Measurements from ENCODE around the gene CHID1. TPM values are rescaled to one million over a fixed set of nuclear protein-coding genes. Genes with fewer than 3 reads are reported as not detected.

Gene CHID1
- total RNA-seq, 1 donor = 48.9 TPM

DNA sequence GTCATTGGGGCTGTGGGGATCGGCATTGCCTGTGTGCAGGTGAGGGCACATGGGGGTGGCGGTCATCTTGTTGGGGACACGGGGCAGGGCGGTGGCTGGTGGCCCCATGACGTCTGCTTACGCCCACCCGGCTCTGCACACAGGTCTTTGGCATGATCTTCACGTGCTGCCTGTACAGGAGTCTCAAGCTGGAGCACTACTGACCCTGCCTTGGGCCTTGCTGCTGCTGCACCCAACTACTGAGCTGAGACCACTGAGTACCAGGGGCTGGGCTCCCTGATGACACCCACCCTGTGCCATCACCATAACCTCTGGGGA lies 72.7 kb downstream of the CHID1 start:
- no peak for DNase-seq (ENCODE audit: insufficient read length, low spot score, missing footprints)
- peaks cover 61% of the 10 kb centered on the region for H4K20me1 ChIP-seq (ENCODE audit: insufficient read depth, low read length)
- no peak overlapping the region for H3K4me2 ChIP-seq (ENCODE audit: insufficient read depth, low read length)

DNA sequence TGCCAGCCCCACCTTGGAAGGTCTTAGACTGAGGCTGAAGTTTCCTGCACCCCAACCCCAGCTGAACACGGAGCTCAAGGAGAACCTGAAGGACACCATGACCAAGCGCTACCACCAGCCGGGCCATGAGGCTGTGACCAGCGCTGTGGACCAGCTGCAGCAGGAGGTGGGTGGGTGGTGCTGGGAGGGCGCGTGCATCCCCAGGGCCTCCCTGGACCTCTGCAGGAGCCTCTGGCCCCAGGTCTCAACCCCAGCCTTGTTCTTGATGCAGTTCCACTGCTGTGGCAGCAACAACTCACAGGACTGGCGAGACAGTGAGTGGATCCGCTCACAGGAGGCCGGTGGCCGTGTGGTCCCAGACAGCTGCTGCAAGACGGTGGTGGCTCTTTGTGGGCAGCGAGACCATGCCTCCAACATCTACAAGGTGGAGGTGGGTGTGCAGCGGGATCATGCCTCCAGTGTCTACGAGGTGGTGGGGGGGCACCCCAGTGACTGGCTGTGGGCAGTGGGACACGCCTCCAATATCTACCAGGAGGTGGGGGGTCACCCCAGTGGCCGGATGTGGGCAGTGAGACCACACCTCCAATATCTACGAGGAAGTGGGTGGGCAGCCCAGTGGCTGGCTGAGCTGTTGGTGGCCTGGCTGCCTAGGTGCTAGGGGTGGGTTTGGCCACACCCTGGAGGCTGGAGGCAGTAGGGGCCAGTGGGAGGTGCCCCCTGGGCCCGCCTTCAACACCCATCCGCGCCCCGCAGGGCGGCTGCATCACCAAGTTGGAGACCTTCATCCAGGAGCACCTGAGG lies 73.2 kb downstream of the CHID1 start:
- DNase-seq (ENCODE audit: insufficient read length, low spot score, missing footprints) = no peak
- Histone ChIP-seq H4K20me1 (ENCODE audit: insufficient read depth, low read length) (peaks cover 61% of the 10 kb centered on the region), H3K79me2 (ENCODE audit: insufficient read depth, low read length) (peaks cover 80% of the 10 kb centered on the region), H3K27ac (ENCODE audit: low read depth, low read length) (no peak overlapping the region), H3K27me3 (ENCODE audit: insufficient read depth, low read length) (no peaks in the 10 kb centered on the region), H3K9me3 (ENCODE audit: low read depth, low read length) (no peaks in the 10 kb centered on the region), H3K4me1 (ENCODE audit: insufficient read depth, low read length) (peaks cover 26% of the 10 kb centered on the region), H3K4me3 (ENCODE audit: insufficient read depth, low read length) (no peak overlapping the region), H3K4me2 (ENCODE audit: insufficient read depth, low read length) (no peak overlapping the region), H3K36me3 (ENCODE audit: insufficient read depth, low read length) (peaks cover 51% of the 10 kb centered on the region), H2AFZ (ENCODE audit: low read length) (no peak overlapping the region)
- TF ChIP-seq, protein P1, sequence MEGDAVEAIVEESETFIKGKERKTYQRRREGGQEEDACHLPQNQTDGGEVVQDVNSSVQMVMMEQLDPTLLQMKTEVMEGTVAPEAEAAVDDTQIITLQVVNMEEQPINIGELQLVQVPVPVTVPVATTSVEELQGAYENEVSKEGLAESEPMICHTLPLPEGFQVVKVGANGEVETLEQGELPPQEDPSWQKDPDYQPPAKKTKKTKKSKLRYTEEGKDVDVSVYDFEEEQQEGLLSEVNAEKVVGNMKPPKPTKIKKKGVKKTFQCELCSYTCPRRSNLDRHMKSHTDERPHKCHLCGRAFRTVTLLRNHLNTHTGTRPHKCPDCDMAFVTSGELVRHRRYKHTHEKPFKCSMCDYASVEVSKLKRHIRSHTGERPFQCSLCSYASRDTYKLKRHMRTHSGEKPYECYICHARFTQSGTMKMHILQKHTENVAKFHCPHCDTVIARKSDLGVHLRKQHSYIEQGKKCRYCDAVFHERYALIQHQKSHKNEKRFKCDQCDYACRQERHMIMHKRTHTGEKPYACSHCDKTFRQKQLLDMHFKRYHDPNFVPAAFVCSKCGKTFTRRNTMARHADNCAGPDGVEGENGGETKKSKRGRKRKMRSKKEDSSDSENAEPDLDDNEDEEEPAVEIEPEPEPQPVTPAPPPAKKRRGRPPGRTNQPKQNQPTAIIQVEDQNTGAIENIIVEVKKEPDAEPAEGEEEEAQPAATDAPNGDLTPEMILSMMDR (IDR thresholded peaks at IDR 0.05; ENCODE audit: extremely low read depth, low read depth, low read length) = no peak

More for the DNA sequence above, 72.7 kb downstream of the CHID1 start:
- Histone ChIP-seq H3K36me3 (ENCODE audit: insufficient read depth, low read length) (peaks cover 51% of the 10 kb centered on the region), H3K4me3 (ENCODE audit: insufficient read depth, low read length) (no peak overlapping the region), H3K4me1 (ENCODE audit: insufficient read depth, low read length) (peaks cover 24% of the 10 kb centered on the region), H3K9me3 (ENCODE audit: low read depth, low read length) (no peaks in the 10 kb centered on the region), H3K27ac (ENCODE audit: low read depth, low read length) (no peak overlapping the region), H3K27me3 (ENCODE audit: insufficient read depth, low read length) (no peaks in the 10 kb centered on the region), H3K79me2 (ENCODE audit: insufficient read depth, low read length) (peaks cover 84% of the 10 kb centered on the region), H2AFZ (ENCODE audit: low read length) (no peak overlapping the region)
- TF ChIP-seq, protein P1 (IDR thresholded peaks at IDR 0.05; ENCODE audit: extremely low read depth, low read depth, low read length) = no peak

DNA sequence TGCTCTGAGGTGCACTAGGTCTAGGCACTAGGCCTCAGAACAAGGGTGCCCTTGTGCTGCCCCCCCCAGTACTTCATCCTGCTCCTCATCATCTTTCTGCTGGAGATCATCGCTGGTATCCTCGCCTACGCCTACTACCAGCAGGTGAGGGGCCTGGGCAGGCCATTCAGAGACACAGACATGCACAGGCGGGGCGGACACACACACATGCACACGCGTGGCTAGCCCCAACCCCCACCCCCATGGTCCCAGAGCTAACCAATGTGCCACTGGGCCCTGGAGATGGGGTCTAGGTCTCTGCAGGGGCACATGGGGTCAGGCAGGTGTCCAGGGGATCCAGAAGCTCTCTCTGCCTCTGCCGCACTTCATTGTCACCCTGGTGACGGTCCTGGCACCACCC lies 73.9 kb downstream of the CHID1 start:
- H3K4me1 ChIP-seq (ENCODE audit: insufficient read depth, low read length) = peaks cover 33% of the 10 kb centered on the region
- peaks cover 51% of the 10 kb centered on the region for H3K36me3 ChIP-seq (ENCODE audit: insufficient read depth, low read length)
- H3K27ac ChIP-seq (ENCODE audit: low read depth, low read length) = no peak overlapping the region

DNA sequence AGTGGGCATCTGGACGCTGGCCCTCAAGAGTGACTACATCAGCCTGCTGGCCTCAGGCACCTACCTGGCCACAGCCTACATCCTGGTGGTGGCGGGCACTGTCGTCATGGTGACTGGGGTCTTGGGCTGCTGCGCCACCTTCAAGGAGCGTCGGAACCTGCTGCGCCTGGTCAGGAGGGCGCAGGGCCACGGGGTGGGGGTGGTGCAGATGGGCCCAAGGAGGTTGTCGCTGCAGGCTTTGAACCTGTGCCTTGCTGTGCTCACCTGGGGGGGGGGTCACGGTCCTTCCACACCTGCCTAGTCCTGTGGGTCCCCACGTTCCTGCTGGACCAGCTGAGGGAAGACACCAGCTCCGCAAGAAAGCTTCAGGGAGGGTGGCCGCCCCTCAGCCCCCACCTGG lies 74.3 kb downstream of the CHID1 start:
- TF ChIP-seq, protein P1 (IDR thresholded peaks at IDR 0.05; ENCODE audit: extremely low read depth, low read depth, low read length) = no peak
- H3K4me1 ChIP-seq (ENCODE audit: insufficient read depth, low read length) = peaks cover 37% of the 10 kb centered on the region
- peaks cover 58% of the 10 kb centered on the region for H4K20me1 ChIP-seq (ENCODE audit: insufficient read depth, low read length)
- no peak for DNase-seq (ENCODE audit: insufficient read length, low spot score, missing footprints)
- no peaks in the 10 kb centered on the region for H3K9me3 ChIP-seq (ENCODE audit: low read depth, low read length)
- no peak overlapping the region for H3K27ac ChIP-seq (ENCODE audit: low read depth, low read length)
- peaks cover 50% of the 10 kb centered on the region for H3K36me3 ChIP-seq (ENCODE audit: insufficient read depth, low read length)
- no peak overlapping the region for H3K4me3 ChIP-seq (ENCODE audit: insufficient read depth, low read length)
- peaks cover 69% of the 10 kb centered on the region for H3K79me2 ChIP-seq (ENCODE audit: insufficient read depth, low read length)
- H2AFZ ChIP-seq (ENCODE audit: low read length) = no peak overlapping the region
- no peak overlapping the region for H3K4me2 ChIP-seq (ENCODE audit: insufficient read depth, low read length)
- no peaks in the 10 kb centered on the region for H3K27me3 ChIP-seq (ENCODE audit: insufficient read depth, low read length)

More for the DNA sequence above, 73.9 kb downstream of the CHID1 start:
- Histone ChIP-seq H3K27me3 (ENCODE audit: insufficient read depth, low read length) (no peaks in the 10 kb centered on the region), H3K4me2 (ENCODE audit: insufficient read depth, low read length) (no peak overlapping the region), H3K4me3 (ENCODE audit: insufficient read depth, low read length) (no peak overlapping the region), H4K20me1 (ENCODE audit: insufficient read depth, low read length) (peaks cover 58% of the 10 kb centered on the region), H3K9me3 (ENCODE audit: low read depth, low read length) (no peaks in the 10 kb centered on the region), H3K79me2 (ENCODE audit: insufficient read depth, low read length) (peaks cover 74% of the 10 kb centered on the region), H2AFZ (ENCODE audit: low read length) (no peak overlapping the region)
- no peak for DNase-seq (ENCODE audit: insufficient read length, low spot score, missing footprints)
- TF ChIP-seq, protein P1 (IDR thresholded peaks at IDR 0.05; ENCODE audit: extremely low read depth, low read depth, low read length) = no peak

All from osteoblast (primary cell).